Neural progenitor cell (in vitro differentiated cells): ENCODE measurements around the gene CCR7. TPM values are rescaled to one million over a fixed set of nuclear protein-coding genes. Genes with fewer than 3 reads are reported as not detected.

Experiments used
- DNase-seq: peaks from one replicate; pipeline ENCODE4 v3.0.0-alpha.2; 2016; ENCODE audit warnings: low spot score
- H2AFZ ChIP-seq: fragments of 200-600 bp; sonication (generic); replicated peaks from 2 replicates; pipeline ENCODE4 v1.6.1; 2016; ENCODE audit warnings: antibody characterized with exemption
- H3F3A ChIP-seq: fragments of 200-600 bp; sonication (generic); 2 replicates; pipeline ENCODE4 v1.6.1; 2016; ENCODE audit warnings: antibody characterized with exemption, low read depth
- H3K27ac ChIP-seq: fragments of 200-600 bp; sonication (generic); 2 replicates; pipeline ENCODE4 v1.5.1; 2016; ENCODE audit warnings: mild to moderate bottlenecking
- H3K27me3 ChIP-seq: fragments of 200-600 bp; sonication (generic); 2 replicates; pipeline ENCODE4 v1.6.1; 2016; ENCODE audit warnings: mild to moderate bottlenecking, moderate library complexity
- H3K36me3 ChIP-seq: fragments of 200-600 bp; sonication (generic); 2 replicates; pipeline ENCODE4 v1.5.1; 2016
- H3K4me1 ChIP-seq: fragments of 200-600 bp; sonication (generic); 2 replicates; pipeline ENCODE4 v1.6.1; 2016; ENCODE audit warnings: mixed run types
- H3K4me2 ChIP-seq: fragments of 200-600 bp; sonication (generic); 2 replicates; pipeline ENCODE4 v1.6.1; 2016
- H3K4me3 ChIP-seq: fragments of 200-600 bp; sonication (generic); 2 replicates; pipeline ENCODE4 v1.5.1; 2016
- H3K79me2 ChIP-seq: fragments of 200-600 bp; sonication (generic); 2 replicates; pipeline ENCODE4 v1.6.1; 2016; ENCODE audit warnings: low read depth
- H3K9ac ChIP-seq: fragments of 200-600 bp; sonication (generic); 2 replicates; pipeline ENCODE4 v1.6.1; 2016
- H3K9me3 ChIP-seq: fragments of 200-600 bp; sonication (generic); 2 replicates; pipeline ENCODE4 v1.5.1; 2016; ENCODE audit warnings: low read depth
- H4K20me1 ChIP-seq: fragments of 200-600 bp; sonication (generic); 2 replicates; pipeline ENCODE4 v1.6.1; 2016; ENCODE audit warnings: low read depth
- H3K27ac Mint-ChIP-seq: 3 replicates; pipeline ENCODE4 v1.8.0; 2021; ENCODE audit warnings: mixed read lengths
- H3K27me3 Mint-ChIP-seq: 2 replicates; pipeline ENCODE4 v1.8.0; 2022; ENCODE audit warnings: low read depth, mild to moderate bottlenecking, inconsistent platforms, moderate library complexity, mixed read lengths; ENCODE audit not compliant: insufficient read depth
- H3K36me3 Mint-ChIP-seq: 3 replicates; pipeline ENCODE4 v1.8.0; 2021; ENCODE audit warnings: mixed read lengths
- H3K4me1 Mint-ChIP-seq: 3 replicates; pipeline ENCODE4 v1.8.0; 2021; ENCODE audit warnings: mixed read lengths
- H3K4me3 Mint-ChIP-seq: 3 replicates; pipeline ENCODE4 v1.8.0; 2021; ENCODE audit warnings: mild to moderate bottlenecking, moderate library complexity, mixed read lengths
- H3K9me3 Mint-ChIP-seq: 3 replicates; pipeline ENCODE4 v1.8.0; 2020; ENCODE audit warnings: mixed read lengths
- CTCF ChIP-seq: fragments of 200-600 bp; sonication (generic); IDR thresholded peaks from 2 replicates; pipeline ENCODE4 v1.5.1; 2017; ENCODE audit warnings: antibody characterized with exemption, mild to moderate bottlenecking
- EZH2 ChIP-seq: fragments of 200-600 bp; sonication (generic); IDR thresholded peaks from 2 replicates; pipeline ENCODE4 v1.6.1; 2017; ENCODE audit warnings: antibody characterized with exemption, mild to moderate bottlenecking, moderate library complexity
- EZH2phosphoT487 ChIP-seq: fragments of 200-600 bp; sonication (generic); IDR thresholded peaks from 2 replicates; pipeline ENCODE4 v1.6.1; 2017; ENCODE audit warnings: antibody characterized with exemption
- total RNA-seq: library from RNA; depleted of rRNA; stranded (reverse); fragments of >200 nt; gene quantifications from 2 replicates; pipeline ENCODE4 v1.2.3, GENCODE V29; 2015; ENCODE audit warnings: low replicate concordance

The CCR7 gene
- total RNA-seq, 1 donor from 2014 or later, result not detected

- H3K4me1 Mint-ChIP-seq, result peaks cover 6% of the 10 kb centered on the region
- Histone ChIP-seq H3K27me3 (no peaks in the 10 kb centered on the region), H3K4me1 (no peaks in the 10 kb centered on the region), H3K36me3 (no peaks in the 10 kb centered on the region), H3K9me3 (no peaks in the 10 kb centered on the region), H3K4me3 (no peak overlapping the region), H3K79me2 (no peaks in the 10 kb centered on the region), H3F3A (no peaks in the 10 kb centered on the region), H3K4me2 (no peak overlapping the region), H4K20me1 (no peaks in the 10 kb centered on the region), H3K9ac (no peak overlapping the region), H3K27ac (no peak overlapping the region), H2AFZ (no peak overlapping the region)
- H3K27ac Mint-ChIP-seq, result peak overlapping the region; percentile 12
- no peaks in the 10 kb centered on the region for H3K9me3 Mint-ChIP-seq
- H3K36me3 Mint-ChIP-seq, result no peaks in the 10 kb centered on the region
- peaks cover 8% of the 10 kb centered on the region for H3K27me3 Mint-ChIP-seq
- DNase-seq, result no peak
- TF ChIP-seq EZH2phosphoT487 (no peak), EZH2 (no peak)
- no peak overlapping the region for H3K4me3 Mint-ChIP-seq
Observed at GRCh38 chr17:40530531-40530994, 34.7 kb downstream of the CCR7 start.

GRCh38 chr17:40529991-40530390, 35.3 kb downstream of the CCR7 start:
- no peak overlapping the region for H3K27ac Mint-ChIP-seq
- no peaks in the 10 kb centered on the region for H3K79me2 ChIP-seq
- H4K20me1 ChIP-seq, result no peaks in the 10 kb centered on the region
- peaks cover 5% of the 10 kb centered on the region for H3K9me3 Mint-ChIP-seq
- H3K4me1 Mint-ChIP-seq, result peaks cover 6% of the 10 kb centered on the region
- H3K4me3 ChIP-seq, result no peak overlapping the region
- no peak for TF ChIP-seq EZH2
- TF ChIP-seq EZH2phosphoT487, result no peak
- no peak for TF ChIP-seq CTCF
- no peaks in the 10 kb centered on the region for H3K36me3 Mint-ChIP-seq
- H3K9me3 ChIP-seq, result no peaks in the 10 kb centered on the region
- no peak overlapping the region for H2AFZ ChIP-seq
- DNase-seq, result no peak
- H3K9ac ChIP-seq, result no peak overlapping the region
- H3F3A ChIP-seq, result no peaks in the 10 kb centered on the region
- H3K4me3 Mint-ChIP-seq, result no peak overlapping the region
- H3K27me3 Mint-ChIP-seq, result peaks cover 8% of the 10 kb centered on the region
- no peak overlapping the region for H3K4me2 ChIP-seq
- H3K27ac ChIP-seq, result no peak overlapping the region
- no peaks in the 10 kb centered on the region for H3K4me1 ChIP-seq
- no peaks in the 10 kb centered on the region for H3K27me3 ChIP-seq
- no peaks in the 10 kb centered on the region for H3K36me3 ChIP-seq

- H3F3A ChIP-seq, result no peaks in the 10 kb centered on the region
- no peaks in the 10 kb centered on the region for H3K36me3 Mint-ChIP-seq
- H3K79me2 ChIP-seq, result no peaks in the 10 kb centered on the region
- DNase-seq, result no peak
- no peaks in the 10 kb centered on the region for H3K9me3 ChIP-seq
- H4K20me1 ChIP-seq, result no peaks in the 10 kb centered on the region
- H3K27ac Mint-ChIP-seq, result no peak overlapping the region
- H3K4me2 ChIP-seq, result no peak overlapping the region
- no peaks in the 10 kb centered on the region for H3K4me1 ChIP-seq
- no peaks in the 10 kb centered on the region for H3K27me3 ChIP-seq
- no peaks in the 10 kb centered on the region for H3K36me3 ChIP-seq
- H3K27me3 Mint-ChIP-seq, result peaks cover 8% of the 10 kb centered on the region
- TF ChIP-seq CTCF (no peak), EZH2 (no peak), EZH2phosphoT487 (no peak)
- peaks cover 8% of the 10 kb centered on the region for H3K9me3 Mint-ChIP-seq
- H3K4me3 Mint-ChIP-seq, result no peak overlapping the region
- no peak overlapping the region for H3K27ac ChIP-seq
- no peak overlapping the region for H3K9ac ChIP-seq
- no peak overlapping the region for H2AFZ ChIP-seq
- H3K4me1 Mint-ChIP-seq, result peaks cover 5% of the 10 kb centered on the region
- H3K4me3 ChIP-seq, result no peak overlapping the region
Observed at GRCh38 chr17:40528692-40529417, 36.4 kb downstream of the CCR7 start.

GRCh38 chr17:40526668-40527067, 38.6 kb downstream of the CCR7 start:
- Histone ChIP-seq H2AFZ (no peak overlapping the region), H3K79me2 (no peaks in the 10 kb centered on the region), H4K20me1 (no peaks in the 10 kb centered on the region), H3F3A (no peaks in the 10 kb centered on the region), H3K27ac (no peak overlapping the region), H3K36me3 (no peaks in the 10 kb centered on the region), H3K4me1 (no peaks in the 10 kb centered on the region), H3K9me3 (no peaks in the 10 kb centered on the region), H3K4me2 (no peak overlapping the region), H3K27me3 (no peaks in the 10 kb centered on the region), H3K4me3 (no peak overlapping the region), H3K9ac (no peak overlapping the region)
- Mint-ChIP-seq H3K9me3 (peaks cover 8% of the 10 kb centered on the region), H3K36me3 (no peaks in the 10 kb centered on the region), H3K27ac (no peak overlapping the region), H3K27me3 (peaks cover 9% of the 10 kb centered on the region), H3K4me3 (no peak overlapping the region), H3K4me1 (peaks cover 2% of the 10 kb centered on the region)
- no peak for TF ChIP-seq EZH2phosphoT487
- no peak for TF ChIP-seq EZH2
- TF ChIP-seq CTCF, result no peak
- no peak for DNase-seq
